ENCODE measurements around the gene CORIN.

- no peak for TF ChIP-seq CTCF (IDR thresholded peaks at IDR 0.05 in 2 of 3, conservative IDR thresholded peaks at IDR 0.05 in 1 of 3; ENCODE audit: borderline replicate concordance in 1 of 3, insufficient read depth in 1 of 3, low read depth in 2 of 3, low read length in 2 of 3)
- TF ChIP-seq EZH2phosphoT487 (IDR thresholded peaks at IDR 0.05; ENCODE audit: borderline replicate concordance), result no peak
These were observed 23.1 kb downstream of the CORIN start for GRCh38 chr4:47814618-47815295.

All from HCT116 (cell line).